WTC11 (cell line): ENCODE data around the gene PPM1A. TPM values are rescaled to one million over a fixed set of nuclear protein-coding genes. Genes with fewer than 3 reads are reported as not detected.

Experiments
- ATAC-seq: fragments of 200-7000 bp; cut with Tn5 transposase; 2 replicates; pipeline ENCODE4 v1.10.0; 2021; ENCODE audit warnings: mild to moderate bottlenecking, moderate library complexity
- CTCF ChIA-PET: fragments of 300-600 bp; sonication (Branson Sonifier 250); formaldehyde crosslinking; loops from one replicate; lab custom pipeline; 2021; ENCODE audit warnings: antibody characterized with exemption; lab: Charles Lee
- POLR2A ChIA-PET: fragments of 350-600 bp; sonication (Branson Sonifier 250); formaldehyde crosslinking; loops from one replicate; lab custom pipeline; 2021; ENCODE audit warnings: antibody characterized with exemption; lab: Charles Lee
- DNase-seq: peaks from one replicate; pipeline ENCODE4 v3.0.0; 2021; ENCODE audit warnings: low spot score
- H3K27ac Mint-ChIP-seq: 2 replicates; pipeline ENCODE4 v1.8.0; 2021; ENCODE audit warnings: mixed read lengths
- H3K27me3 Mint-ChIP-seq: 2 replicates; pipeline ENCODE4 v1.8.0; 2021; ENCODE audit warnings: low read depth, mild to moderate bottlenecking, moderate library complexity, mixed read lengths
- H3K36me3 Mint-ChIP-seq: 2 replicates; pipeline ENCODE4 v1.8.0; 2021; ENCODE audit warnings: mixed read lengths
- H3K4me1 Mint-ChIP-seq: 2 replicates; pipeline ENCODE4 v1.8.0; 2022; ENCODE audit warnings: mixed read lengths
- H3K4me3 Mint-ChIP-seq: 2 replicates; pipeline ENCODE4 v1.8.0; 2021; ENCODE audit warnings: mild to moderate bottlenecking, moderate library complexity, mixed read lengths
- H3K9me3 Mint-ChIP-seq: 2 replicates; pipeline ENCODE4 v1.8.0; 2021; ENCODE audit warnings: mixed read lengths
- ATF3 ChIP-seq: sonication (generic); formaldehyde crosslinking; conservative IDR thresholded peaks from 2 replicates; pipeline ENCODE4 v1.8.1; 2022; ENCODE audit warnings: mild to moderate bottlenecking, missing genetic modification reagents
- GABPB1 ChIP-seq: sonication (generic); formaldehyde crosslinking; IDR thresholded peaks from 2 replicates; pipeline ENCODE4 v1.8.1; 2023; ENCODE audit warnings: mild to moderate bottlenecking, missing genetic modification reagents
- HMGA2 ChIP-seq: fragments of 250-450 bp; sonication (Bioruptor Pico); IDR thresholded peaks from 2 replicates; pipeline ENCODE4 v1.4.0; 2021; ENCODE audit warnings: mild to moderate bottlenecking, moderate library complexity
- JUN ChIP-seq: sonication (generic); formaldehyde crosslinking; IDR thresholded peaks from 2 replicates; pipeline ENCODE4 v1.8.0; 2023; ENCODE audit warnings: mild to moderate bottlenecking, missing genetic modification reagents
- KAT7 ChIP-seq: sonication (generic); formaldehyde crosslinking; IDR thresholded peaks from 2 replicates; pipeline ENCODE4 v1.8.1; 2023; ENCODE audit warnings: missing genetic modification reagents, mild to moderate bottlenecking, borderline replicate concordance
- NR1H2 ChIP-seq: sonication (generic); formaldehyde crosslinking; IDR thresholded peaks from 2 replicates; pipeline ENCODE4 v1.9.0; 2021; ENCODE audit warnings: mild to moderate bottlenecking, moderate library complexity, missing genetic modification reagents
- SMAD4 ChIP-seq: sonication (generic); formaldehyde crosslinking; IDR thresholded peaks from 2 replicates; pipeline ENCODE4 v1.8.0; 2022; ENCODE audit warnings: mild to moderate bottlenecking, missing genetic modification reagents
- SP1 ChIP-seq: sonication (generic); formaldehyde crosslinking; conservative IDR thresholded peaks from 2 replicates; pipeline ENCODE4 v1.8.1; 2022; ENCODE audit warnings: missing genetic modification reagents
- TP53 ChIP-seq: sonication (generic); formaldehyde crosslinking; IDR thresholded peaks from 2 replicates; pipeline ENCODE4 v1.8.1; 2023; ENCODE audit warnings: mild to moderate bottlenecking, missing genetic modification reagents
- ZBTB21 ChIP-seq: sonication (generic); formaldehyde crosslinking; IDR thresholded peaks from 2 replicates; pipeline ENCODE4 v1.8.1; 2023; ENCODE audit warnings: mild to moderate bottlenecking, missing genetic modification reagents, borderline replicate concordance
- ZNF138 ChIP-seq: sonication (generic); formaldehyde crosslinking; conservative IDR thresholded peaks from 2 replicates; pipeline ENCODE4 v1.8.1; 2022; ENCODE audit warnings: mild to moderate bottlenecking, moderate library complexity, missing genetic modification reagents
- ZNF263 ChIP-seq: sonication (generic); formaldehyde crosslinking; IDR thresholded peaks from 2 replicates; pipeline ENCODE4 v1.8.1; 2022; ENCODE audit warnings: low read depth, mild to moderate bottlenecking, moderate library complexity, missing genetic modification reagents
- ZNF416 ChIP-seq: fragments of 250-450 bp; sonication (Bioruptor Pico); IDR thresholded peaks from 2 replicates; pipeline ENCODE4 v1.9.0; 2021; ENCODE audit warnings: mild to moderate bottlenecking, inconsistent platforms
- ZNF423 ChIP-seq: fragments of 250-450 bp; sonication (Bioruptor Pico); IDR thresholded peaks from 2 replicates; pipeline ENCODE4 v2.1.2; 2022; ENCODE audit warnings: mild to moderate bottlenecking, moderate library complexity
- ZNF512 ChIP-seq: sonication (generic); formaldehyde crosslinking; IDR thresholded peaks from 2 replicates; pipeline ENCODE4 v1.8.1; 2022; ENCODE audit warnings: missing genetic modification reagents, borderline replicate concordance
- total RNA-seq: library from RNA; stranded (reverse); gene quantifications from 3 replicates; pipeline ENCODE4 v1.2.3, GENCODE V29; 2021
- TF ChIP-seq, protein P1 (sequence below): sonication (generic); formaldehyde crosslinking; IDR thresholded peaks from 2 replicates; pipeline ENCODE4 v1.8.0; 2022; ENCODE audit warnings: mild to moderate bottlenecking, missing genetic modification reagents
- TF ChIP-seq, protein P2 (sequence below): sonication (generic); formaldehyde crosslinking; IDR thresholded peaks from 2 replicates; pipeline ENCODE4 v1.8.1; 2023; ENCODE audit warnings: mild to moderate bottlenecking, missing genetic modification reagents, moderate library complexity
- TF ChIP-seq, protein P3 (sequence below): fragments of 250-450 bp; sonication (Bioruptor Pico); IDR thresholded peaks from 2 replicates; pipeline ENCODE4 v1.9.0; 2021; ENCODE audit warnings: mild to moderate bottlenecking
- TF ChIP-seq, protein P4 (sequence below): fragments of 250-450 bp; sonication (Bioruptor Pico); IDR thresholded peaks from 2 replicates; pipeline ENCODE4 v1.9.0; 2021; ENCODE audit warnings: mild to moderate bottlenecking
- TF ChIP-seq, protein P5 (sequence below): sonication (generic); formaldehyde crosslinking; IDR thresholded peaks from 2 replicates; pipeline ENCODE4 v1.8.1; 2022; ENCODE audit warnings: low read depth, missing genetic modification reagents, borderline replicate concordance

Gene PPM1A
- total RNA-seq, 1 experiment from 2014 or later, result 52.5 TPM

GRCh38 chr14:60265163-60265562, 16.1 kb downstream of the PPM1A start:
- H3K9me3 Mint-ChIP-seq, result peaks cover 17% of the 10 kb centered on the region
- ATAC-seq, result peak; percentile 60
- CTCF ChIA-PET, result interaction anchor here (0.8 to 1.0 kb wide), 2 partner anchors 63 to 67 kb away, joined by 4 to 5 read pairs; no protein-coding TSS in a partner anchor
- TF ChIP-seq KAT7 (CRISPR knock-in tag) (no peak), ZNF512 (CRISPR knock-in tag) (no peak), TP53 (CRISPR knock-in tag) (no peak), ZBTB21 (CRISPR knock-in tag) (no peak), ZNF138 (CRISPR knock-in tag) (no peak), SP1 (CRISPR knock-in tag) (no peak), JUN (CRISPR knock-in tag) (no peak), SMAD4 (CRISPR knock-in tag) (no peak), HMGA2 (no peak), ZNF423 (CRISPR knock-in tag) (no peak), ZNF263 (CRISPR knock-in tag) (no peak), ZNF416 (no peak), GABPB1 (no peak), NR1H2 (CRISPR knock-in tag) (no peak), ATF3 (CRISPR knock-in tag) (no peak)
- TF ChIP-seq, protein P1, sequence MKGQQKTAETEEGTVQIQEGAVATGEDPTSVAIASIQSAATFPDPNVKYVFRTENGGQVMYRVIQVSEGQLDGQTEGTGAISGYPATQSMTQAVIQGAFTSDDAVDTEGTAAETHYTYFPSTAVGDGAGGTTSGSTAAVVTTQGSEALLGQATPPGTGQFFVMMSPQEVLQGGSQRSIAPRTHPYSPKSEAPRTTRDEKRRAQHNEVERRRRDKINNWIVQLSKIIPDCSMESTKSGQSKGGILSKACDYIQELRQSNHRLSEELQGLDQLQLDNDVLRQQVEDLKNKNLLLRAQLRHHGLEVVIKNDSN (CRISPR knock-in tag), result no peak
- TF ChIP-seq, protein P2, sequence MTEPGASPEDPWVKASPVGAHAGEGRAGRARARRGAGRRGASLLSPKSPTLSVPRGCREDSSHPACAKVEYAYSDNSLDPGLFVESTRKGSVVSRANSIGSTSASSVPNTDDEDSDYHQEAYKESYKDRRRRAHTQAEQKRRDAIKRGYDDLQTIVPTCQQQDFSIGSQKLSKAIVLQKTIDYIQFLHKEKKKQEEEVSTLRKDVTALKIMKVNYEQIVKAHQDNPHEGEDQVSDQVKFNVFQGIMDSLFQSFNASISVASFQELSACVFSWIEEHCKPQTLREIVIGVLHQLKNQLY, result no peak
- TF ChIP-seq, protein P3, sequence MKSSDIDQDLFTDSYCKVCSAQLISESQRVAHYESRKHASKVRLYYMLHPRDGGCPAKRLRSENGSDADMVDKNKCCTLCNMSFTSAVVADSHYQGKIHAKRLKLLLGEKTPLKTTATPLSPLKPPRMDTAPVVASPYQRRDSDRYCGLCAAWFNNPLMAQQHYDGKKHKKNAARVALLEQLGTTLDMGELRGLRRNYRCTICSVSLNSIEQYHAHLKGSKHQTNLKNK (CRISPR knock-in tag), result no peak
- TF ChIP-seq, protein P4, sequence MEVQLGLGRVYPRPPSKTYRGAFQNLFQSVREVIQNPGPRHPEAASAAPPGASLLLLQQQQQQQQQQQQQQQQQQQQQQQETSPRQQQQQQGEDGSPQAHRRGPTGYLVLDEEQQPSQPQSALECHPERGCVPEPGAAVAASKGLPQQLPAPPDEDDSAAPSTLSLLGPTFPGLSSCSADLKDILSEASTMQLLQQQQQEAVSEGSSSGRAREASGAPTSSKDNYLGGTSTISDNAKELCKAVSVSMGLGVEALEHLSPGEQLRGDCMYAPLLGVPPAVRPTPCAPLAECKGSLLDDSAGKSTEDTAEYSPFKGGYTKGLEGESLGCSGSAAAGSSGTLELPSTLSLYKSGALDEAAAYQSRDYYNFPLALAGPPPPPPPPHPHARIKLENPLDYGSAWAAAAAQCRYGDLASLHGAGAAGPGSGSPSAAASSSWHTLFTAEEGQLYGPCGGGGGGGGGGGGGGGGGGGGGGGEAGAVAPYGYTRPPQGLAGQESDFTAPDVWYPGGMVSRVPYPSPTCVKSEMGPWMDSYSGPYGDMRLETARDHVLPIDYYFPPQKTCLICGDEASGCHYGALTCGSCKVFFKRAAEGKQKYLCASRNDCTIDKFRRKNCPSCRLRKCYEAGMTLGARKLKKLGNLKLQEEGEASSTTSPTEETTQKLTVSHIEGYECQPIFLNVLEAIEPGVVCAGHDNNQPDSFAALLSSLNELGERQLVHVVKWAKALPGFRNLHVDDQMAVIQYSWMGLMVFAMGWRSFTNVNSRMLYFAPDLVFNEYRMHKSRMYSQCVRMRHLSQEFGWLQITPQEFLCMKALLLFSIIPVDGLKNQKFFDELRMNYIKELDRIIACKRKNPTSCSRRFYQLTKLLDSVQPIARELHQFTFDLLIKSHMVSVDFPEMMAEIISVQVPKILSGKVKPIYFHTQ (CRISPR knock-in tag), result no peak
- TF ChIP-seq, protein P5, sequence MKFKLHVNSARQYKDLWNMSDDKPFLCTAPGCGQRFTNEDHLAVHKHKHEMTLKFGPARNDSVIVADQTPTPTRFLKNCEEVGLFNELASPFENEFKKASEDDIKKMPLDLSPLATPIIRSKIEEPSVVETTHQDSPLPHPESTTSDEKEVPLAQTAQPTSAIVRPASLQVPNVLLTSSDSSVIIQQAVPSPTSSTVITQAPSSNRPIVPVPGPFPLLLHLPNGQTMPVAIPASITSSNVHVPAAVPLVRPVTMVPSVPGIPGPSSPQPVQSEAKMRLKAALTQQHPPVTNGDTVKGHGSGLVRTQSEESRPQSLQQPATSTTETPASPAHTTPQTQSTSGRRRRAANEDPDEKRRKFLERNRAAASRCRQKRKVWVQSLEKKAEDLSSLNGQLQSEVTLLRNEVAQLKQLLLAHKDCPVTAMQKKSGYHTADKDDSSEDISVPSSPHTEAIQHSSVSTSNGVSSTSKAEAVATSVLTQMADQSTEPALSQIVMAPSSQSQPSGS (CRISPR knock-in tag), result no peak
- TF ChIP-seq, all 79 proteins: peak for 0
- Mint-ChIP-seq H3K27ac (peak overlapping the region; percentile 4), H3K4me1 (peaks cover 37% of the 10 kb centered on the region), H3K4me3 (no peak overlapping the region), H3K36me3 (peaks cover 15% of the 10 kb centered on the region), H3K27me3 (no peaks in the 10 kb centered on the region)
- POLR2A ChIA-PET, result interaction anchor here (1.2 kb wide), 1 partner anchor 16 kb away, joined by 3 read pairs; the partner anchor contains the start of gene PPM1A
- no peak for DNase-seq
